Smooth muscle cell (in vitro differentiated cells): ENCODE measurements around the gene C3. TPM values are rescaled to one million over a fixed set of nuclear protein-coding genes. Genes with fewer than 3 reads are reported as not detected.
"Not testable (repeated sequence)": the region's sequence is repeated elsewhere in the genome, so short reads cannot be mapped to it uniquely, and the experiment has no call there.

ENCODE experiments used
- DNase-seq: peaks from one replicate; lab custom pipeline; 2025; ENCODE audit not compliant: unreplicated experiment; lab: John Stamatoyannopoulos, UW
- H2AFZ ChIP-seq: fragments of 200-600 bp; sonication (generic); 2 replicates; pipeline ENCODE4 v1.6.0; 2016; ENCODE audit warnings: antibody characterized with exemption, low read depth, mild to moderate bottlenecking
- H3F3A ChIP-seq: fragments of 200-600 bp; sonication (generic); 2 replicates; pipeline ENCODE4 v1.6.0; 2017; ENCODE audit warnings: antibody characterized with exemption, low read depth
- H3K27ac ChIP-seq: fragments of 200-600 bp; sonication (generic); 2 replicates; pipeline ENCODE4 v1.5.1; 2016; ENCODE audit warnings: low read depth, mild to moderate bottlenecking
- H3K27me3 ChIP-seq: fragments of 200-600 bp; sonication (generic); 2 replicates; pipeline ENCODE4 v1.6.1; 2016; ENCODE audit warnings: low read depth, mild to moderate bottlenecking
- H3K36me3 ChIP-seq: fragments of 200-600 bp; sonication (generic); 2 replicates; pipeline ENCODE4 v1.5.1; 2016; ENCODE audit warnings: low read depth
- H3K4me1 ChIP-seq: fragments of 200-600 bp; sonication (generic); 2 replicates; pipeline ENCODE4 v1.5.1; 2016; ENCODE audit warnings: low read depth
- H3K4me2 ChIP-seq: fragments of 200-600 bp; sonication (generic); 2 replicates; pipeline ENCODE4 v1.6.0; 2016; ENCODE audit warnings: mild to moderate bottlenecking
- H3K4me3 ChIP-seq: fragments of 200-600 bp; sonication (generic); 2 replicates; pipeline ENCODE4 v1.5.1; 2016; ENCODE audit warnings: mild to moderate bottlenecking
- H3K79me2 ChIP-seq: fragments of 200-600 bp; sonication (generic); 2 replicates; pipeline ENCODE4 v1.6.0; 2016; ENCODE audit warnings: low read depth, mild to moderate bottlenecking
- H3K9ac ChIP-seq: fragments of 200-600 bp; sonication (generic); 2 replicates; pipeline ENCODE4 v1.6.0; 2016; ENCODE audit warnings: low read depth
- H3K9me3 ChIP-seq: fragments of 200-600 bp; sonication (generic); replicated peaks from 2 replicates; pipeline ENCODE4 v1.5.1; 2016; ENCODE audit warnings: low read depth
- H4K20me1 ChIP-seq: fragments of 200-600 bp; sonication (generic); 2 replicates; pipeline ENCODE4 v1.6.0; 2016; ENCODE audit warnings: low read depth
- WGBS: methylation state at CpG from one replicate; pipeline ENCODE4 v1.1.7; 2016; ENCODE audit warnings: low lambda C conversion rate; 5-methylcytosine and 5-hydroxymethylcytosine counted together
- polyA plus RNA-seq: library from polyadenylated mRNA; unstranded; fragments of >200 nt; fragmentation: Nextera tagmentation; extraction: Ambion mirVana; gene quantifications from 2 replicates; pipeline ENCODE4 v1.2.1, GENCODE V29; 2016
- total RNA-seq: library from RNA; depleted of rRNA; stranded (reverse); fragments of >200 nt; gene quantifications from 2 replicates; pipeline ENCODE4 v1.2.3, GENCODE V29; 2014
- TF ChIP-seq, protein P1 (sequence below): fragments of 200-600 bp; sonication (generic); IDR thresholded peaks from 2 replicates; pipeline ENCODE4 v1.5.1; 2017; ENCODE audit warnings: borderline replicate concordance, mild to moderate bottlenecking, antibody characterized with exemption; ENCODE audit not compliant: insufficient read depth, poor library complexity, severe bottlenecking

The C3 gene
- total and polyA plus RNA-seq, 2 experiments from 2014 or later, result 6.4 to 25.1 TPM

DNA sequence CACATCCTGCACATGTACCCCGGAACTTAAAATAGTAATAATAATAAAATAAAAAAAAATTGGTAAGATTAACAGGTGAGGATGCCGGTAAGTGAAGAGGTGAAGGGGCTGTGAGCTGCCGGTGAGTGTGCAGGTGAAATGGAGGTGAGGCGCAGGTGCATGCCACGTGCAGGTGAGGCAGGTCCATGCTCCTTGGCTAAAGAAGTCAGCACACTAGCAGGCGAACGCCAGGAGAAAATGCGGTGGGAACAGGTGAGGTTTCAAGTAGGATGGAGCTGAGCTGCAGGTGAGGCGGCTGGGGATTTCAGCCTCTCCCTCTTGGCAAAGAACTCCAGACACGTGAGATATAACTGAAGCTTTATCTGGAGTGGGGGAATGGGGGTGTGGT is 43.0 kb downstream of the C3 start:
- no peaks in the 10 kb centered on the region for H3K36me3 ChIP-seq
- no peaks in the 10 kb centered on the region for H3F3A ChIP-seq
- H3K9me3 ChIP-seq, result peaks cover 2% of the 10 kb centered on the region
- no peak overlapping the region for H3K9ac ChIP-seq
- H3K27me3 ChIP-seq, result peaks cover 5% of the 10 kb centered on the region
- TF ChIP-seq, protein P1, sequence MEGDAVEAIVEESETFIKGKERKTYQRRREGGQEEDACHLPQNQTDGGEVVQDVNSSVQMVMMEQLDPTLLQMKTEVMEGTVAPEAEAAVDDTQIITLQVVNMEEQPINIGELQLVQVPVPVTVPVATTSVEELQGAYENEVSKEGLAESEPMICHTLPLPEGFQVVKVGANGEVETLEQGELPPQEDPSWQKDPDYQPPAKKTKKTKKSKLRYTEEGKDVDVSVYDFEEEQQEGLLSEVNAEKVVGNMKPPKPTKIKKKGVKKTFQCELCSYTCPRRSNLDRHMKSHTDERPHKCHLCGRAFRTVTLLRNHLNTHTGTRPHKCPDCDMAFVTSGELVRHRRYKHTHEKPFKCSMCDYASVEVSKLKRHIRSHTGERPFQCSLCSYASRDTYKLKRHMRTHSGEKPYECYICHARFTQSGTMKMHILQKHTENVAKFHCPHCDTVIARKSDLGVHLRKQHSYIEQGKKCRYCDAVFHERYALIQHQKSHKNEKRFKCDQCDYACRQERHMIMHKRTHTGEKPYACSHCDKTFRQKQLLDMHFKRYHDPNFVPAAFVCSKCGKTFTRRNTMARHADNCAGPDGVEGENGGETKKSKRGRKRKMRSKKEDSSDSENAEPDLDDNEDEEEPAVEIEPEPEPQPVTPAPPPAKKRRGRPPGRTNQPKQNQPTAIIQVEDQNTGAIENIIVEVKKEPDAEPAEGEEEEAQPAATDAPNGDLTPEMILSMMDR, result no peak
- 76% methylated on average over 10 of the region's 10 CpGs for WGBS
- H3K27ac ChIP-seq, result no peak overlapping the region
- no peak overlapping the region for H3K4me3 ChIP-seq
- no peak overlapping the region for H3K4me2 ChIP-seq
- no peaks in the 10 kb centered on the region for H4K20me1 ChIP-seq
- DNase-seq, result no peak
- H3K79me2 ChIP-seq, result no peaks in the 10 kb centered on the region
- H2AFZ ChIP-seq, result no peak overlapping the region
- no peaks in the 10 kb centered on the region for H3K4me1 ChIP-seq

DNA sequence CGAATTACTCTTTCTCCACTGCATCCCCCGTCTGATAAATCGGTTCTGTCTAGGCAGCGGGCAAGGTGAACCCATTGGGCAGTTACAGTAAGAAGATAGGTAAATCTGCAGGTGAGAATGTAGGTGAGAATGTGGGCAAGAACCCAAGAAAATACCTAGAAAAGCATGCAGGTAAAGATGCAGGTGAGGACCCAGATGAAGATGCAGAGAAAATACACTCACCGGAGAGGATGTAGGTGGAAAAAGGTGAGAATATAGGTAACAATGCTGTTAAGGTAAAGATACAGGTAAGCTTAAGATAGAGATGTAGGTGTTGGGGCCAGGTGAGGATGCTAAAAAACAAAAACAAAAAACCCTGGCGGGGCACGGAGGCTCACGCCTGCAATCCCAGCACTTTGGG is 44.2 kb downstream of the C3 start:
- H4K20me1 ChIP-seq, result no peaks in the 10 kb centered on the region
- no peaks in the 10 kb centered on the region for H3F3A ChIP-seq
- H3K9ac ChIP-seq, result no peak overlapping the region
- no peak overlapping the region for H2AFZ ChIP-seq
- peaks cover 2% of the 10 kb centered on the region for H3K9me3 ChIP-seq
- no peak overlapping the region for H3K4me2 ChIP-seq
- H3K4me1 ChIP-seq, result no peaks in the 10 kb centered on the region
- WGBS, result 90% methylated on average over 8 of the region's 8 CpGs
- no peak overlapping the region for H3K4me3 ChIP-seq
- no peak overlapping the region for H3K27ac ChIP-seq
- H3K27me3 ChIP-seq, result no peaks in the 10 kb centered on the region
- H3K79me2 ChIP-seq, result no peaks in the 10 kb centered on the region
- no peak for DNase-seq
- TF ChIP-seq, protein P1, result no peak
- H3K36me3 ChIP-seq, result no peaks in the 10 kb centered on the region

DNA sequence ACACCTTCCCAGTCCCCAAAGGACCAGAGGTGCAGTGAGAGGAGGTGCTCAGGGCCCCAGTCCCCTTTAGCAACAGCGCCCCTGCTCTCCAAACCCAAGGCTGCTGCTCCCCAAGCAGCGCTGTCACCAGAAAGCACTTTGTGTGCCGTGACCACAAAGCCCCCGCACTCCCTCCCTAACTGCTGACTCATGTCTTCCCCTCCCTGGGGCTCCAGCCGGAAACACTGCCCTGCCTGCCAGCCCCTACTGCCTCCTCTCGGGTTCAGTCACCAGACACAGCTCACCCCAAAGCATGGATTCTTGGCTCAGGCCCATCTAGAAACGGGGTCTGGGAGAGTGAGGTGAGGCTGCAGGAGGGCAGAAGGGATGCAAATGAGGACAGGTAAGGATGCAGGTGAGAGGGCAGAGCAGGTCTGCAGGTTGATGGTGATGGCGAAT is 45.6 kb downstream of the C3 start:
- no peak overlapping the region for H2AFZ ChIP-seq
- H3K27ac ChIP-seq, result no peak overlapping the region
- no peak overlapping the region for H3K9ac ChIP-seq
- H3F3A ChIP-seq, result no peaks in the 10 kb centered on the region
- no peaks in the 10 kb centered on the region for H3K4me1 ChIP-seq
- H3K4me3 ChIP-seq, result no peak overlapping the region
- WGBS, result 20% methylated on average over 8 of the region's 8 CpGs
- TF ChIP-seq, protein P1, result no peak
- DNase-seq, result peak; percentile 18
- H3K9me3 ChIP-seq, result no peaks in the 10 kb centered on the region
- H3K79me2 ChIP-seq, result no peaks in the 10 kb centered on the region
- no peaks in the 10 kb centered on the region for H3K27me3 ChIP-seq
- peak overlapping the region; percentile 50 for H3K4me2 ChIP-seq
- H4K20me1 ChIP-seq, result no peaks in the 10 kb centered on the region
- no peaks in the 10 kb centered on the region for H3K36me3 ChIP-seq

DNA sequence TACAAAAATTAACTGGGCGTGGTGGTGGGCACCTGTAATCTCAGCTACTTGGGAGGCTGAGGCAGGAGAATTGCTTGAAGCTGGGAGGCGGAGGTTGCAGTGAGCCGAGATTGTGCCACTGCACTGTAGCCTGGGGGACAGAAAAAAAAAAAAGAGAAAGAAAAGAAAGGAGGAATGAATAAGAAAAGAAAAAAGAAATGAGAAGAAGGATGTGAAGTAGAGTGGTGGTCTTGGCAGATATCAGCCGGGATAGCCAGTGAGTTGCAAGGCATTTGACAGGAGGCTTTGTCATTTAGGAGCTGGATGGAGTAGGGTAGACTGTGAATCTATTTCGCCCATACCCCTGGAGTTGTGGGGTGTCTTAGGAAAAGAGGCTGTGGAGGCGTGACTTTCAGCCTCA is 46.0 kb downstream of the C3 start:
- DNase-seq, H3K36me3 ChIP-seq, H3K9me3 ChIP-seq, H3K4me3 ChIP-seq, H4K20me1 ChIP-seq, H3K9ac ChIP-seq, H3K27me3 ChIP-seq, H3K4me1 ChIP-seq, H2AFZ ChIP-seq, H3K27ac ChIP-seq, H3F3A ChIP-seq, H3K79me2 ChIP-seq: not testable (repeated sequence)
- peak overlapping the region; percentile 50 for H3K4me2 ChIP-seq
- 92% methylated on average over 6 of the region's 6 CpGs for WGBS
